ENCODE data around the gene HAS3. TPM values are rescaled to one million over a fixed set of nuclear protein-coding genes. Genes with fewer than 3 reads are reported as not detected.

The HAS3 gene
- total RNA-seq, 1 experiment from 2014 or later: 100 TPM

- no peaks in the 10 kb centered on the region for H3K79me2 ChIP-seq (ENCODE audit: insufficient read depth, low read length)
- H2BK5ac ChIP-seq (ENCODE audit: insufficient read length, low read length): no peak overlapping the region
- no peak overlapping the region for H2BK120ac ChIP-seq (ENCODE audit: low read depth, low read length, poor library complexity, severe bottlenecking)
- Mint-ChIP-seq H3K9me3 (no peaks in the 10 kb centered on the region), H3K27ac (peak overlapping the region in 1 of 3 experiments; percentile 50; a peak in 1 of 7 replicates), H3K4me3 (no peak overlapping the region), H3K36me3 (ENCODE audit: insufficient read depth in 1 of 3, low read depth in 3 of 3) (peaks cover 0 to 5% (median 2%) of the 10 kb centered on the region in 3 experiments; a peak in 3 of 7 replicates), H3K27me3 (ENCODE audit: low read depth) (no peaks in the 10 kb centered on the region; the same call in 1 of the 2 replicates), H3K4me1 (peaks cover 36 to 39% of the 10 kb centered on the region in 2 experiments)
- no peak overlapping the region for H3K14ac ChIP-seq (ENCODE audit: insufficient read depth, low read length)
- DNase-seq: no peak
- H3K56ac ChIP-seq (ENCODE audit: insufficient read length, low read depth, low read length): no peak overlapping the region
- H3K23ac ChIP-seq (ENCODE audit: insufficient read length, low read depth, low read length): no peak overlapping the region
- no peak overlapping the region for H2AK5ac ChIP-seq (ENCODE audit: insufficient read length, low read length)
- H4K91ac ChIP-seq (ENCODE audit: insufficient read length, low read depth, low read length): no peak overlapping the region
- no peak overlapping the region for H3K4ac ChIP-seq (ENCODE audit: low read depth, low read length)
- no peak overlapping the region for H2BK12ac ChIP-seq (ENCODE audit: insufficient read length, low read depth, low read length)
- WGBS (ENCODE audit: extremely low coverage, insufficient read length, low lambda C conversion rate): no CpG with 5 or more reads among the region's 4 CpGs
- no peak overlapping the region for H3T11ph ChIP-seq (ENCODE audit: low read length)
- no peak for TF ChIP-seq CTCF (conservative IDR thresholded peaks at IDR 0.05)
- H3K27me3 ChIP-seq (ENCODE audit: insufficient read depth, low read length): no peaks in the 10 kb centered on the region
- H3K18ac ChIP-seq (ENCODE audit: insufficient read length, low read depth, low read length): no peak overlapping the region
- no peak overlapping the region for H2AFZ ChIP-seq (ENCODE audit: low read length)
- no peaks in the 10 kb centered on the region for H3K9me3 ChIP-seq (ENCODE audit: control insufficient read depth, low read depth, low read length)
- H2BK15ac ChIP-seq (ENCODE audit: low read depth, low read length): no peak overlapping the region
- H3K27ac ChIP-seq (ENCODE audit: insufficient read length, low read depth, low read length): no peak overlapping the region
- H4K5ac ChIP-seq (ENCODE audit: insufficient read length, low read depth, low read length): no peak overlapping the region
- H3K4me1 ChIP-seq (ENCODE audit: insufficient read depth, low read length): peaks cover 16% of the 10 kb centered on the region; the same call in 1 of the 2 replicates
- no peaks in the 10 kb centered on the region for H3K23me2 ChIP-seq (ENCODE audit: insufficient read length, low read depth, low read length, poor library complexity, severe bottlenecking)
- H3K9ac ChIP-seq (ENCODE audit: extremely low read depth, insufficient read length, low read length): no peak overlapping the region
- no peaks in the 10 kb centered on the region for H4K20me1 ChIP-seq (ENCODE audit: control insufficient read depth, insufficient read depth, insufficient read length)
- no peak overlapping the region for H3K4me2 ChIP-seq (ENCODE audit: insufficient read depth, insufficient read length, low read length)
- no peak overlapping the region for H4K8ac ChIP-seq (replicated peaks; ENCODE audit: insufficient read length, low read depth, low read length)
- H2BK20ac ChIP-seq (ENCODE audit: low read depth, low read length, poor library complexity, severe bottlenecking): no peak overlapping the region
- H3K79me1 ChIP-seq (ENCODE audit: insufficient read depth, low read depth, low read length, poor library complexity, severe bottlenecking): no peaks in the 10 kb centered on the region
Observed at GRCh38 chr16:69088684-69089083, 16.8 kb upstream of the HAS3 start.

Data from H9 (cell line).